NK-92 (cell line): ENCODE data around the gene HTR3B.
"Not testable (repeated sequence)": the region's sequence is repeated elsewhere in the genome, so short reads cannot be mapped to it uniquely, and the experiment has no call there.

Experiments
- DNase-seq: peaks from one replicate; lab custom pipeline; 2025; ENCODE audit not compliant: unreplicated experiment; lab: John Stamatoyannopoulos, UW

The HTR3B gene

GRCh38 chr11:113942256-113942655 is 37.7 kb downstream of the HTR3B start:
- no peak for DNase-seq

GRCh38 chr11:113946162-113946561 is 41.6 kb downstream of the HTR3B start:
- not testable (repeated sequence) for DNase-seq

- no peak for DNase-seq
Observed at GRCh38 chr11:113947994-113948393, 43.4 kb downstream of the HTR3B start.

- DNase-seq = no peak
Observed at GRCh38 chr11:113949891-113950290, 45.3 kb downstream of the HTR3B start.

GRCh38 chr11:113951537-113951936 is 46.9 kb downstream of the HTR3B start:
- no peak for DNase-seq

GRCh38 chr11:113952070-113952469 is 47.5 kb downstream of the HTR3B start:
- DNase-seq = no peak

- DNase-seq = no peak
Observed at GRCh38 chr11:113952588-113952987, 48.0 kb downstream of the HTR3B start.

GRCh38 chr11:113954235-113954634 is 49.6 kb downstream of the HTR3B start:
- no peak for DNase-seq

- no peak for DNase-seq
Observed at GRCh38 chr11:113956986-113957385, 52.4 kb downstream of the HTR3B start.

GRCh38 chr11:113960702-113961330 is 56.2 kb downstream of the HTR3B start:
- DNase-seq = no peak

GRCh38 chr11:113967361-113967760 is 62.8 kb downstream of the HTR3B start:
- DNase-seq = no peak

- no peak for DNase-seq
Observed at GRCh38 chr11:113971506-113972195, 67.1 kb downstream of the HTR3B start.

- DNase-seq = no peak
Observed at GRCh38 chr11:113974741-113975470, 70.3 kb downstream of the HTR3B start, which contains the start of gene HTR3A. HTR3A (plus strand) TSS chr11:113975108; CDS start chr11:113975326, 218 bp downstream.

- no peak for DNase-seq
Observed at GRCh38 chr11:113977071-113977490, 72.5 kb downstream of the HTR3B start.

- DNase-seq = no peak
Observed at GRCh38 chr11:113977701-113978100, 73.1 kb downstream of the HTR3B start.

GRCh38 chr11:113979431-113979830 is 74.8 kb downstream of the HTR3B start:
- DNase-seq = no peak

- no peak for DNase-seq
Observed at GRCh38 chr11:113980785-113981184, 76.2 kb downstream of the HTR3B start.

- DNase-seq = no peak
Observed at GRCh38 chr11:113982306-113982705, 77.7 kb downstream of the HTR3B start.

GRCh38 chr11:113984781-113985180 is 80.2 kb downstream of the HTR3B start:
- no peak for DNase-seq

GRCh38 chr11:113985906-113986305 is 81.3 kb downstream of the HTR3B start:
- DNase-seq = no peak

GRCh38 chr11:113986351-113987140 is 82.0 kb downstream of the HTR3B start:
- DNase-seq = no peak
